ENCODE data around the gene ZNF484.
"Not testable (repeated sequence)": the region's sequence is repeated elsewhere in the genome, so short reads cannot be mapped to it uniquely, and the experiment has no call there.

The ZNF484 gene

GRCh38 chr9:92857236-92857635 is 20.6 kb downstream of the ZNF484 start:
- DNase-seq, result no peak

- no peak for DNase-seq
Measured at GRCh38 chr9:92853716-92854115, 24.1 kb downstream of the ZNF484 start.

- no peak for DNase-seq
Measured at GRCh38 chr9:92850898-92851297, 26.9 kb downstream of the ZNF484 start.

- DNase-seq, result not testable (repeated sequence)
Measured at GRCh38 chr9:92848740-92849139, 29.1 kb downstream of the ZNF484 start.

GRCh38 chr9:92846662-92847145 is 31.1 kb downstream of the ZNF484 start:
- DNase-seq, result no peak

GRCh38 chr9:92838411-92838810 is 39.4 kb downstream of the ZNF484 start:
- DNase-seq, result not testable (repeated sequence)

GRCh38 chr9:92837191-92837590 is 40.6 kb downstream of the ZNF484 start:
- DNase-seq, result no peak

- no peak for DNase-seq
Measured at GRCh38 chr9:92829420-92829819, 48.4 kb downstream of the ZNF484 start.

GRCh38 chr9:92825065-92825464 is 52.8 kb downstream of the ZNF484 start:
- not testable (repeated sequence) for DNase-seq

GRCh38 chr9:92820964-92821363 is 56.9 kb downstream of the ZNF484 start:
- DNase-seq, result no peak

- DNase-seq, result not testable (repeated sequence)
Measured at GRCh38 chr9:92819898-92820297, 57.9 kb downstream of the ZNF484 start.

GRCh38 chr9:92809629-92810326 is 68.1 kb downstream of the ZNF484 start:
- DNase-seq, result not testable (repeated sequence)

- DNase-seq, result peak; percentile 34
Measured at GRCh38 chr9:92808726-92809451, 68.9 kb downstream of the ZNF484 start.

GRCh38 chr9:92807757-92808725 is 69.8 kb downstream of the ZNF484 start:
- no peak for DNase-seq

GRCh38 chr9:92807031-92807756 is 70.6 kb downstream of the ZNF484 start:
- DNase-seq, result no peak

GRCh38 chr9:92804727-92805126 is 73.1 kb downstream of the ZNF484 start:
- no peak for DNase-seq

- no peak for DNase-seq
Measured at GRCh38 chr9:92798358-92798757, 79.5 kb downstream of the ZNF484 start.

GRCh38 chr9:92796337-92796804 is 81.5 kb downstream of the ZNF484 start:
- DNase-seq, result not testable (repeated sequence)

- no peak for DNase-seq
Measured at GRCh38 chr9:92795598-92796336, 82.1 kb downstream of the ZNF484 start.
